K562 (cell line): ENCODE measurements around the gene DPEP2. TPM values are rescaled to one million over a fixed set of nuclear protein-coding genes. Genes with fewer than 3 reads are reported as not detected.

Source experiments
- ARID1B ChIP-seq: fragments of 450-650 bp; IDR thresholded peaks from 2 replicates; pipeline ENCODE4 v1.6.1; 2016; ENCODE audit warnings: antibody characterized with exemption, mild to moderate bottlenecking, inconsistent platforms
- ATF3 ChIP-seq, 2 experiments: fragments of 450-650 bp in 1 of 2; sonication (generic) in 1 of 2; formaldehyde crosslinking in 1 of 2; IDR thresholded peaks in 1 of 2; conservative IDR thresholded peaks in 1 of 2; 2 replicates each; pipeline versions ENCODE4 v1.6.1 to v1.8.1; 2016 to 2023; ENCODE audit warnings: mild to moderate bottlenecking in 2 of 2, moderate library complexity in 2 of 2, inconsistent platforms in 1 of 2, missing genetic modification reagents in 1 of 2
- BHLHE40 ChIP-seq: IDR thresholded peaks from 2 replicates; pipeline ENCODE4 v1.6.1; 2011; ENCODE audit warnings: low read length, improper control_type of control experiment
- EP300 ChIP-seq: IDR thresholded peaks from 2 replicates; pipeline ENCODE4 v1.6.1; 2012; ENCODE audit warnings: low read length, improper control_type of control experiment
- FIP1L1 ChIP-seq: fragments of 200-400 bp; formaldehyde crosslinking; IDR thresholded peaks from 2 replicates; pipeline ENCODE4 v1.6.1; 2018; ENCODE audit warnings: mild to moderate bottlenecking, low read depth, low read length; ENCODE audit not compliant: poor library complexity, severe bottlenecking
- GTF2B ChIP-seq: IDR thresholded peaks from 2 replicates; pipeline ENCODE4 v1.6.1; 2011; ENCODE audit not compliant: insufficient read length; ENCODE audit errors: extremely low read depth
- HDAC2 ChIP-seq: fragments of 450-650 bp; IDR thresholded peaks from 2 replicates; pipeline ENCODE4 v1.6.1; 2016; ENCODE audit warnings: mild to moderate bottlenecking
- HDAC3 ChIP-seq: fragments of 450-650 bp; IDR thresholded peaks from 2 replicates; pipeline ENCODE4 v1.6.1; 2018; ENCODE audit warnings: borderline replicate concordance, mild to moderate bottlenecking, moderate library complexity; ENCODE audit not compliant: partially characterized antibody
- HOMEZ ChIP-seq: fragments of 250-450 bp; sonication (Bioruptor Pico); IDR thresholded peaks from 2 replicates; pipeline ENCODE4 v1.4.0; 2020; ENCODE audit warnings: mild to moderate bottlenecking, moderate library complexity
- L3MBTL2 ChIP-seq: fragments of 450-650 bp; IDR thresholded peaks from 2 replicates; pipeline ENCODE4 v1.6.1; 2016; ENCODE audit warnings: mild to moderate bottlenecking, moderate library complexity
- MEIS2 ChIP-seq: fragments of 450-650 bp; IDR thresholded peaks from 2 replicates; pipeline ENCODE4 v1.6.1; 2014; ENCODE audit warnings: mild to moderate bottlenecking; ENCODE audit not compliant: partially characterized antibody
- MXI1 ChIP-seq: IDR thresholded peaks from 2 replicates; pipeline ENCODE4 v1.6.1; 2011; ENCODE audit warnings: low read depth, mild to moderate bottlenecking, improper control_type of control experiment, low read length
- NELFE ChIP-seq: IDR thresholded peaks from 2 replicates; pipeline ENCODE4 v1.6.1; 2011; ENCODE audit warnings: mild to moderate bottlenecking; ENCODE audit not compliant: insufficient read depth, insufficient read length
- PTBP1 ChIP-seq: fragments of 200-400 bp; formaldehyde crosslinking; IDR thresholded peaks from 2 replicates; pipeline ENCODE4 v1.6.1; 2017; ENCODE audit warnings: low read depth, low read length
- RFX1 ChIP-seq: fragments of 450-650 bp; IDR thresholded peaks from 2 replicates; pipeline ENCODE4 v1.6.1; 2016; ENCODE audit warnings: mild to moderate bottlenecking, moderate library complexity
- SAFB2 ChIP-seq: fragments of 200-400 bp; formaldehyde crosslinking; IDR thresholded peaks from 2 replicates; pipeline ENCODE4 v1.6.1; 2018; ENCODE audit warnings: borderline replicate concordance, low read length, low read depth, moderate library complexity; ENCODE audit not compliant: severe bottlenecking
- TCF7 ChIP-seq: sonication (generic); IDR thresholded peaks from 2 replicates; pipeline ENCODE4 v1.6.1; 2016; ENCODE audit warnings: antibody characterized with exemption, borderline replicate concordance
- ZNF717 ChIP-seq: fragments of 250-450 bp; sonication (Bioruptor Pico); IDR thresholded peaks from 2 replicates; pipeline ENCODE4 v1.5.0; 2021
- ZNF79 ChIP-seq: fragments of 250-450 bp; sonication (Bioruptor Pico); IDR thresholded peaks from 2 replicates; pipeline ENCODE4 v1.4.0; 2020; ENCODE audit warnings: low read depth, mild to moderate bottlenecking, moderate library complexity
- ZSCAN32 ChIP-seq: fragments of 450-650 bp; formaldehyde crosslinking; IDR thresholded peaks from 2 replicates; pipeline ENCODE4 v1.4.0; 2020; ENCODE audit warnings: mild to moderate bottlenecking, moderate library complexity
- polyA plus RNA-seq, 8 experiments: library from polyadenylated mRNA; depleted of rRNA in 4 of 8; stranded (reverse) in 5 of 8; unstranded in 3 of 8; fragments of >200 nt; fragmentation: Nextera tagmentation in 2 of 8; fragmentation: Illumina TruSeq in 1 of 8; extraction: Ambion mirVana in 2 of 8; extraction: Trizol in 1 of 8; gene quantifications; 2 replicates each; pipeline versions ENCODE4 v1.2.1 to v1.2.3, GENCODE V29; 2011 to 2014; ENCODE audit warnings: inconsistent platforms in 1 of 8, missing spikeins in 1 of 8
- total RNA-seq, 7 experiments: library from RNA; depleted of rRNA in 6 of 7; stranded (reverse); fragments of >200 nt in 6 of 7; fragmentation: Illumina TruSeq in 2 of 7; extraction: Trizol in 2 of 7; gene quantifications; 2 replicates each; pipeline versions ENCODE4 v1.2.1 to v1.2.3, GENCODE V29; 2011 to 2021; ENCODE audit warnings: low replicate concordance in 1 of 7
- TF ChIP-seq, protein P1 (sequence below), 2 experiments: IDR thresholded peaks; 2 replicates each; pipeline ENCODE4 v1.6.1; 2011; ENCODE audit warnings: borderline replicate concordance in 1 of 2, control low read depth in 1 of 2, low read depth in 1 of 2, low read length in 1 of 2, mild to moderate bottlenecking in 1 of 2, mixed read lengths in 1 of 2, moderate library complexity in 1 of 2; ENCODE audit not compliant: insufficient read depth in 1 of 2, insufficient read length in 1 of 2, poor library complexity in 1 of 2, severe bottlenecking in 1 of 2; ENCODE audit errors: extremely low read depth in 1 of 2
- TF ChIP-seq, protein P2 (sequence below): sonication (generic); formaldehyde crosslinking; IDR thresholded peaks from 2 replicates; pipeline ENCODE4 v1.8.1; 2023; ENCODE audit warnings: mild to moderate bottlenecking, missing genetic modification reagents, moderate library complexity

The DPEP2 gene
- total and polyA plus RNA-seq, 9 of the 15 experiments (the other 6 are each of a cell fraction or from before 2014, with no cell fraction given): 0.14 to 1.2 (median 0.38) TPM

DNA sequence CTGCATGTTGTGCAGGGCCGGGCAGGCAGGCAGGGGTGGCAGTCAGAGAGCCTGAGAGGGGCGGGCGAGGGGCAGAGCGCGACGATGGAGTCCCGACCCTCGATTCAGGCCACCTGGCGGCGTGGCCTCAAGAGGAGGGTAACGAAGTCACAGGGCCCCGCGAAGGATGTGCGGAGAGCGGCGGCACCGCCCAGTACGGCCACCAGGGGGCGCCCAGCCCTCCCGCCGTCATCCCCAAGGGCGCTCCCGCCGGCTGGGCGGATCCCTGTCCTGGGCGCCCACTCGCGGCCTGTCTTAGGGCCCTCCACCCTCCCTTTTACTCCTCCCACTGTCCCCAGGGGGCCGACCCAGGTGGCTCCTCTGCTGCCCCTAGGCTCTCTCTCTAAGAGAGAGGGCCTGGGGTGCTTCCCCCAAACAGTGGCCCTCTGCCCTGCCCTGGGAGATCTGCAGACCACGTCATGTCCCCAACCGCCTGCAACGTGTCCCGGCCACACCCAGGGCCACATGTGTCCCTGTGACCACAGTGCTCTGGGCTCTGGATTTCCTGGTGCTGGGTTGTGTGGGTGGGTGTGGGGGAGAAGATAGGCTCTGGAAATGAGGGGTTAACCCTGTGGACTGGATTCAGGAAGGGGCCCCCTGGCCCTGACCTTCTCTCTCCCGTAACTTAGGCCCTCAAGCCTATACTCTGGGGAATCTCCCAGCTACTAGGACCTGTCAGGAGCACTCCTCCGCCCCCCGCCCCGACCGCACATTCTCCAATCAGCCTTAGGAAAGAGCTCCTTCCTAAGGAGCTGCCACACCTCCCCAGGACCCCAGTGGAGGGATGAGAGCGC is 5.9 kb downstream of the DPEP2 start (continued):
- no peak for TF ChIP-seq MEIS2
- TF ChIP-seq, protein P1, sequence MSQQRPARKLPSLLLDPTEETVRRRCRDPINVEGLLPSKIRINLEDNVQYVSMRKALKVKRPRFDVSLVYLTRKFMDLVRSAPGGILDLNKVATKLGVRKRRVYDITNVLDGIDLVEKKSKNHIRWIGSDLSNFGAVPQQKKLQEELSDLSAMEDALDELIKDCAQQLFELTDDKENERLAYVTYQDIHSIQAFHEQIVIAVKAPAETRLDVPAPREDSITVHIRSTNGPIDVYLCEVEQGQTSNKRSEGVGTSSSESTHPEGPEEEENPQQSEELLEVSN (IDR thresholded peaks at IDR 0.05; ENCODE audit: borderline replicate concordance in 1 of 2, extremely low read depth in 1 of 2, insufficient read depth in 1 of 2, insufficient read length in 1 of 2, low read depth in 1 of 2, low read length in 1 of 2, poor library complexity in 1 of 2, severe bottlenecking in 1 of 2): peak; percentile 88
- TF ChIP-seq FIP1L1: peak; percentile 27
- TF ChIP-seq, protein P2, sequence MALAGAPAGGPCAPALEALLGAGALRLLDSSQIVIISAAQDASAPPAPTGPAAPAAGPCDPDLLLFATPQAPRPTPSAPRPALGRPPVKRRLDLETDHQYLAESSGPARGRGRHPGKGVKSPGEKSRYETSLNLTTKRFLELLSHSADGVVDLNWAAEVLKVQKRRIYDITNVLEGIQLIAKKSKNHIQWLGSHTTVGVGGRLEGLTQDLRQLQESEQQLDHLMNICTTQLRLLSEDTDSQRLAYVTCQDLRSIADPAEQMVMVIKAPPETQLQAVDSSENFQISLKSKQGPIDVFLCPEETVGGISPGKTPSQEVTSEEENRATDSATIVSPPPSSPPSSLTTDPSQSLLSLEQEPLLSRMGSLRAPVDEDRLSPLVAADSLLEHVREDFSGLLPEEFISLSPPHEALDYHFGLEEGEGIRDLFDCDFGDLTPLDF (CRISPR knock-in tag): peak; percentile 60
- TF ChIP-seq MXI1: no peak
- no peak for TF ChIP-seq RFX1
- peak; percentile 57; the same call in 1 of the 2 replicates for TF ChIP-seq ATF3 (IDR thresholded peaks at IDR 0.05)
- TF ChIP-seq ATF3 (CRISPR knock-in tag; conservative IDR thresholded peaks at IDR 0.05): peak; percentile 71
- TF ChIP-seq L3MBTL2: peak; percentile 95
- no peak for TF ChIP-seq NELFE
- TF ChIP-seq BHLHE40: no peak
- TF ChIP-seq HDAC2: peak; percentile 86; the same call in 1 of the 2 replicates
- no peak for TF ChIP-seq ZSCAN32 (CRISPR knock-in tag)
- TF ChIP-seq EP300: peak; percentile 29; the same call in 1 of the 2 replicates
- TF ChIP-seq ZNF79 (CRISPR knock-in tag): no peak
- no peak for TF ChIP-seq GTF2B
- TF ChIP-seq PTBP1: no peak
- no peak for TF ChIP-seq HDAC3
- no peak for TF ChIP-seq SAFB2
- TF ChIP-seq TCF7: 0 out of 2 replicates have a peak, but pooled peaks have one; percentile 38
- no peak for TF ChIP-seq ZNF717 (CRISPR knock-in tag)
- TF ChIP-seq HOMEZ: no peak
- TF ChIP-seq ARID1B: peak; percentile 60; the same call in 1 of the 2 replicates
